ENCODE data around the gene KCNAB1.

DNA sequence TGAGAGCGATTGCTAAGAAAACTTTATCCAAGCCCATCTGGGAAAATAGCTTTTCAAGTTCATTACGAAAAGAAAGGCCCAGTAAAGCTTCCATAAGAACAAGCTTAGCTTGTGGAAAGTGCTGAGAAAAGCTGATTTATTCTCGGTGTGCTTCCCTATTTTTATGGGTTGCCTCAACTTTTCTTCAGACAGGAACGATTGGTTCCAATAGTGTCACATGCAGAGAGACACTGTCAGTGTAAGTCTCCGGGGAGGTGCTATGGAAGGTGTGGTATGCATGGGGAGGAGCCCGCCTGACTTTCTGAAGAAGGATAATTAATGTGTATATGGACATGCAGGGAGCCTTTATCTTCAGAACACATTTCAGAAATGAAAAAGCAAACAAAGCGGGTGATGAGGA is 257.3 kb downstream of the KCNAB1 start:
- TF ChIP-seq ZNF274 (IDR thresholded peaks at IDR 0.05; ENCODE audit: low read depth, low read length): no peak
- no peak for TF ChIP-seq SUZ12 (IDR thresholded peaks at IDR 0.05; ENCODE audit: extremely low read depth, insufficient read depth, insufficient read length)
- TF ChIP-seq YY1 (IDR thresholded peaks at IDR 0.05; ENCODE audit: insufficient read depth, insufficient read length): no peak

Measured in NT2/D1 (cell line).